Fibroblast of lung (primary cell): ENCODE results near the gene SCTR. TPM values are rescaled to one million over a fixed set of nuclear protein-coding genes. Genes with fewer than 3 reads are reported as not detected.

ENCODE experiments used
- DNase-seq, 2 donors: peaks; one replicate each; pipeline versions ENCODE4 v3.0.0 to v3.0.0-alpha.2; 2010; ENCODE audit warnings: low read depth in 2 of 2
- H2AFZ ChIP-seq: 2 replicates; pipeline ENCODE4 v1.5.1; 2012; ENCODE audit warnings: low read length, control low read depth, inconsistent platforms
- H3K27ac ChIP-seq: 2 replicates; pipeline ENCODE4 v1.5.1; 2011; ENCODE audit warnings: low read length, control low read depth; ENCODE audit not compliant: insufficient read depth
- H3K27me3 ChIP-seq: 2 replicates; pipeline ENCODE4 v1.5.1; 2011; ENCODE audit warnings: mild to moderate bottlenecking, low read length; ENCODE audit not compliant: control insufficient read depth, insufficient read depth
- H3K36me3 ChIP-seq: 2 replicates; pipeline ENCODE4 v1.5.1; 2011; ENCODE audit warnings: low read length; ENCODE audit not compliant: control insufficient read depth, insufficient read depth
- H3K4me1 ChIP-seq: 2 replicates; pipeline ENCODE4 v1.5.1; 2011; ENCODE audit warnings: low read length; ENCODE audit not compliant: control insufficient read depth, insufficient read depth; ENCODE audit errors: extremely low read depth
- H3K4me2 ChIP-seq: 2 replicates; pipeline ENCODE4 v1.5.1; 2011; ENCODE audit warnings: low read length, control low read depth; ENCODE audit not compliant: insufficient read depth; ENCODE audit errors: extremely low read depth
- H3K4me3 ChIP-seq, 4 experiments: fragments of 200-600 bp in 1 of 4; sonication (generic) in 1 of 4; replicated peaks in 1 of 4; 2 replicates each; pipeline ENCODE4 v1.5.1; 2011 to 2016; ENCODE audit warnings: low read length in 4 of 4, low read depth in 3 of 4, mild to moderate bottlenecking in 3 of 4, control low read depth in 2 of 4, inconsistent platforms in 1 of 4, mixed read lengths in 1 of 4; ENCODE audit not compliant: insufficient read depth in 1 of 4; ENCODE audit errors: control extremely low read depth in 1 of 4
- H3K79me2 ChIP-seq: 2 replicates; pipeline ENCODE4 v1.5.1; 2012; ENCODE audit warnings: mild to moderate bottlenecking, low read length, inconsistent platforms; ENCODE audit not compliant: control insufficient read depth, insufficient read depth
- H3K9ac ChIP-seq: 2 replicates; pipeline ENCODE4 v1.5.1; 2011; ENCODE audit warnings: mild to moderate bottlenecking, low read length, control low read depth; ENCODE audit not compliant: insufficient read depth
- H3K9me3 ChIP-seq: 2 replicates; pipeline ENCODE4 v1.5.1; 2012; ENCODE audit warnings: low read depth, low read length; ENCODE audit not compliant: control insufficient read depth, insufficient read depth
- H4K20me1 ChIP-seq: 2 replicates; pipeline ENCODE4 v1.5.1; 2011; ENCODE audit warnings: low read length; ENCODE audit not compliant: control insufficient read depth, insufficient read depth; ENCODE audit errors: extremely low read depth
- EZH2 ChIP-seq: IDR thresholded peaks from 2 replicates; pipeline ENCODE4 v1.5.1; 2012; ENCODE audit warnings: low read length, control low read depth, mild to moderate bottlenecking; ENCODE audit errors: missing control alignments
- polyA plus RNA-seq, 2 donors: library from polyadenylated mRNA; depleted of rRNA in 1 of 2; stranded (reverse) in 1 of 2; unstranded in 1 of 2; fragments of >200 nt; gene quantifications; 2 replicates each; pipeline ENCODE4 v1.2.1, GENCODE V29; 2011 to 2012; ENCODE audit warnings: missing spikeins in 1 of 2
- total RNA-seq: library from RNA; depleted of rRNA; stranded (reverse); fragments of >200 nt; gene quantifications from 2 replicates; pipeline ENCODE4 v1.2.1, GENCODE V29; 2014
- TF ChIP-seq, protein P1 (sequence below), 2 donors: IDR thresholded peaks in 1 of 2; conservative IDR thresholded peaks in 1 of 2; 1 replicate in 1 of 2; 2 replicates in 1 of 2; pipeline ENCODE4 v1.5.1; 2011 to 2012; ENCODE audit warnings: low read length in 2 of 2, control low read depth in 1 of 2, inconsistent platforms in 1 of 2, low read depth in 1 of 2, mild to moderate bottlenecking in 1 of 2

SCTR gene
- total and polyA plus RNA-seq, 2 donors (not counting 1 experiment from before 2014, with no cell fraction given), result not detected

DNA sequence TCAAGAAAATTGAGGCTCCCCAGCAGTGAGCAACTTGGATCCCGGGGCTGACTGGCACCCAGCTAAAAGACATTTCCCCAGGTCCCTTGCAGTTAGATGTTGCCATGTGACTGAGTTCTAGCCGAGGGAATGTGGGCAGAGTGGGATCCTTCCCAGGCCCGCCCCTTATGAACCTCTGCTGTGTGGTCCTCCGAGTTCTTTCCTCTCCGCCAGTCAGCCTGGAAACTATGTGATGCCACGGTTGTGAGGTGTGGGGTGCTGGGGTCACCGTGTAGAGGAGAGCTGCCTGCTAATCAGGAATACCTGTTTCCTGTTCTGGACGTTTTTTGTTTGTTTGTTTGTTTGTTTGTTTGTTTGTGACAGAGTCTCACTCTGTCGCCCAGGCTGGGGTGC is 47.2 kb downstream of the SCTR start:
- no peak overlapping the region for H2AFZ ChIP-seq
- H3K27me3 ChIP-seq, result no peaks in the 10 kb centered on the region
- H3K4me3 ChIP-seq, result no peak overlapping the region
- no peaks in the 10 kb centered on the region for H3K79me2 ChIP-seq
- H3K9ac ChIP-seq, result no peak overlapping the region
- H3K9me3 ChIP-seq, result no peaks in the 10 kb centered on the region
- no peaks in the 10 kb centered on the region for H4K20me1 ChIP-seq
- DNase-seq, result no peak
- no peaks in the 10 kb centered on the region for H3K4me1 ChIP-seq
- H3K36me3 ChIP-seq, result no peaks in the 10 kb centered on the region
- no peak overlapping the region for H3K27ac ChIP-seq
- no peak for TF ChIP-seq EZH2
- TF ChIP-seq, protein P1, sequence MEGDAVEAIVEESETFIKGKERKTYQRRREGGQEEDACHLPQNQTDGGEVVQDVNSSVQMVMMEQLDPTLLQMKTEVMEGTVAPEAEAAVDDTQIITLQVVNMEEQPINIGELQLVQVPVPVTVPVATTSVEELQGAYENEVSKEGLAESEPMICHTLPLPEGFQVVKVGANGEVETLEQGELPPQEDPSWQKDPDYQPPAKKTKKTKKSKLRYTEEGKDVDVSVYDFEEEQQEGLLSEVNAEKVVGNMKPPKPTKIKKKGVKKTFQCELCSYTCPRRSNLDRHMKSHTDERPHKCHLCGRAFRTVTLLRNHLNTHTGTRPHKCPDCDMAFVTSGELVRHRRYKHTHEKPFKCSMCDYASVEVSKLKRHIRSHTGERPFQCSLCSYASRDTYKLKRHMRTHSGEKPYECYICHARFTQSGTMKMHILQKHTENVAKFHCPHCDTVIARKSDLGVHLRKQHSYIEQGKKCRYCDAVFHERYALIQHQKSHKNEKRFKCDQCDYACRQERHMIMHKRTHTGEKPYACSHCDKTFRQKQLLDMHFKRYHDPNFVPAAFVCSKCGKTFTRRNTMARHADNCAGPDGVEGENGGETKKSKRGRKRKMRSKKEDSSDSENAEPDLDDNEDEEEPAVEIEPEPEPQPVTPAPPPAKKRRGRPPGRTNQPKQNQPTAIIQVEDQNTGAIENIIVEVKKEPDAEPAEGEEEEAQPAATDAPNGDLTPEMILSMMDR (conservative IDR thresholded peaks at IDR 0.05 in 1 of 2, IDR thresholded peaks at IDR 0.05 in 1 of 2; ENCODE audit: low read depth in 1 of 2, low read length in 2 of 2), result no peak
- H3K4me2 ChIP-seq, result no peak overlapping the region

DNA sequence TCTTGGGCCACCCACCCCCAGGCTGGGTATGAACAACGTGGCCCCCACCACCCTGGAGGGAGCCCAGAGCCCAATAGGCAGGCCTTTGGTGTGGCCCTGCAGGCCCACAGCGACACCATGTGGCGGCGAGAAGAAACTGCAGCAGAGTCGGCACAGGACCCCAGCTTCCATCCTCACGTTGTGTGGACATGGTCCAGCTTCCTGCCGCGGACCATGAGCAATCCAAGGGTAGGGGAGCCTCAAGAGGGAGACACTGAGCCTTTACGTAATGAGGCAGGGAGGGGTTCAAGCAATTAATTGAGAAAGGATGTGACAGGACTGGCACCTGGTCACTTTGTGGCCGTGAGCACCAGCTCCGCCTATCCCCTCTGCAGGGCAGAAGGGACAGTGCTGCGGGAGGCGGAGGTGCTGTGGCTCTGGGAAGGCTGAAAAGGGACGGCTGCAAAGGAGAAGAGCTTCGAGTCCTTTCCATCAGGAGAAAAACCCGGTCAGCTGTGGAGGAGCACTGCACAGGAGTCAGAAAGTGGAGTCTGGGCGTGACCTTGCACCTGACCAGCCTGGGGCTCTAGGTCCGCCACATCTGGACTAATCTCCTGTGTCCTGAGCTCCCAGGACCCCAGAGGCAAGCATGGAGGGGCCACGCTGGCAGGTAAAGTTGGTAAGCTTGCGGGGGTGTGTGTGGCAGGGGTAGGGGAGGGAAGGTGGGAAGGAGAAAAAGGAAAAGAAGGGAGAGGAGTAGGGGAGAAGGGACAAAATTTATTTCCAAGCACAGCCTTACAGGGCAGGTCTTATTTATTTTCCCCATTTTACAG is 47.8 kb downstream of the SCTR start:
- Histone ChIP-seq H3K27ac (no peak overlapping the region), H4K20me1 (no peaks in the 10 kb centered on the region), H3K9me3 (no peaks in the 10 kb centered on the region), H3K36me3 (no peaks in the 10 kb centered on the region), H3K27me3 (no peaks in the 10 kb centered on the region), H3K4me2 (no peak overlapping the region), H3K4me1 (no peaks in the 10 kb centered on the region), H3K79me2 (no peaks in the 10 kb centered on the region), H3K4me3 (no peak overlapping the region), H2AFZ (no peak overlapping the region), H3K9ac (no peak overlapping the region)
- peak; percentile 58 to 59 for DNase-seq
- TF ChIP-seq, protein P1 (conservative IDR thresholded peaks at IDR 0.05 in 1 of 2, IDR thresholded peaks at IDR 0.05 in 1 of 2; ENCODE audit: low read depth in 1 of 2, low read length in 2 of 2), result peak; percentile 88 to 92
- no peak for TF ChIP-seq EZH2

DNA sequence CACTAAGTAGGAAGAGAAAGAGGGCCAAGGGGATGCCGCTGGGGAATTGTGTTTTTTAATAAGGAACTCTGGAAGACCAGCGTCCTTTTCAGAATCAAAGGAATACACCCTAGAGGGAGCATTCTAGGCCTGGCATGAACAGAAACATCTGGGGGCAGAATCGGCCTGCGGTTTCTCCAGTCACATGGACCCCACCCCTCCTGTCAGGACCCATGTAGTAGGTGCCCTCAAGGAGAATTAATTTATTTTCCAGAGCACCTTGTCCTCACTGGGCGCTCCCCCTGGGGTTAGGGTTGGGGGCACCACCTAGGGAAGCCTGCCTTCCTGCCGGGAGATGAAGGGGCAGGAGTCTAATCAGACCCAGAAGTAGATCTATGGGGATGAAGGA is 48.4 kb downstream of the SCTR start:
- Histone ChIP-seq H3K4me3 (no peak overlapping the region), H3K9me3 (no peaks in the 10 kb centered on the region), H3K4me2 (no peak overlapping the region), H3K27me3 (no peaks in the 10 kb centered on the region), H2AFZ (no peak overlapping the region), H3K27ac (no peak overlapping the region), H3K79me2 (no peaks in the 10 kb centered on the region), H3K9ac (no peak overlapping the region), H4K20me1 (no peaks in the 10 kb centered on the region), H3K36me3 (no peaks in the 10 kb centered on the region), H3K4me1 (no peaks in the 10 kb centered on the region)
- TF ChIP-seq EZH2, result no peak
- TF ChIP-seq, protein P1 (conservative IDR thresholded peaks at IDR 0.05 in 1 of 2, IDR thresholded peaks at IDR 0.05 in 1 of 2; ENCODE audit: low read depth in 1 of 2, low read length in 2 of 2), result no peak
- DNase-seq, result no peak
